HEK293 (cell line): ENCODE data around the gene BICD2.

Experiments
- CTCF ChIA-PET: fragments of 350-600 bp; formaldehyde crosslinking; extraction: SDS; loops from one replicate; lab custom pipeline; 2021; ENCODE audit warnings: antibody characterized with exemption; lab: Yijun Ruan, JAX
- POLR2A ChIA-PET: fragments of 300-600 bp; formaldehyde crosslinking; extraction: SDS; loops from one replicate; lab custom pipeline; 2020; ENCODE audit warnings: antibody characterized with exemption, inconsistent platforms; lab: Yijun Ruan, JAX
- H3K27ac ChIP-seq: fragments of 200-500 bp; sonication (Bioruptor generic); 2 replicates; pipeline ENCODE4 v1.5.1; 2014; ENCODE audit warnings: low read depth, low read length, control low read depth, inconsistent platforms; ENCODE audit errors: extremely low read depth
- H3K36me3 ChIP-seq, 2 experiments: fragments of 200-500 bp in 1 of 2; sonication (Bioruptor generic) in 1 of 2; 1 replicate in 1 of 2; 2 replicates in 1 of 2; pipeline ENCODE4 v1.5.1; 2014 to 2017; ENCODE audit warnings: inconsistent platforms in 2 of 2, low read length in 2 of 2; ENCODE audit not compliant: control insufficient read depth in 2 of 2, insufficient read depth in 1 of 2
- H3K4me1 ChIP-seq: fragments of 200-500 bp; sonication (Bioruptor generic); 2 replicates; pipeline ENCODE4 v1.5.1; 2014; ENCODE audit warnings: mild to moderate bottlenecking, low read length, inconsistent platforms; ENCODE audit not compliant: control insufficient read depth, insufficient read depth
- H3K4me3 ChIP-seq: 2 replicates; pipeline ENCODE4 v1.5.1; 2011; ENCODE audit warnings: low read depth, mild to moderate bottlenecking, control low read depth, low read length, moderate library complexity
- H3K9me3 ChIP-seq: fragments of 200-500 bp; sonication (Bioruptor generic); 2 replicates; pipeline ENCODE4 v1.5.1; 2014; ENCODE audit warnings: low read depth, low read length, inconsistent platforms; ENCODE audit not compliant: control insufficient read depth, insufficient read depth
- ELK4 ChIP-seq: IDR thresholded peaks from 2 replicates; pipeline ENCODE4 v1.6.1; 2011; ENCODE audit warnings: mild to moderate bottlenecking, low read depth, low read length, borderline replicate concordance
- FEZF1 ChIP-seq: fragments of 450-650 bp; formaldehyde crosslinking; IDR thresholded peaks from 2 replicates; pipeline ENCODE4 v1.5.1; 2016; ENCODE audit warnings: missing biosample characterization, missing genetic modification characterization
- GLI2 ChIP-seq: fragments of 450-650 bp; formaldehyde crosslinking; IDR thresholded peaks from 2 replicates; pipeline ENCODE4; 2017; ENCODE audit warnings: missing biosample characterization, missing genetic modification characterization, low read depth, borderline replicate concordance
- GLI4 ChIP-seq: fragments of 450-650 bp; formaldehyde crosslinking; IDR thresholded peaks from 2 replicates; pipeline ENCODE4 v1.5.1; 2016; ENCODE audit warnings: missing biosample characterization, missing genetic modification characterization
- KLF9 ChIP-seq: fragments of 450-650 bp; formaldehyde crosslinking; IDR thresholded peaks from 2 replicates; pipeline ENCODE4 v1.5.1; 2016; ENCODE audit warnings: missing biosample characterization, missing genetic modification characterization, low read depth
- PRDM1 ChIP-seq: fragments of 450-650 bp; formaldehyde crosslinking; IDR thresholded peaks from 2 replicates; pipeline ENCODE4; 2016; ENCODE audit warnings: missing biosample characterization, missing genetic modification characterization
- TSHZ1 ChIP-seq: fragments of 450-650 bp; formaldehyde crosslinking; IDR thresholded peaks from 2 replicates; pipeline ENCODE4 v1.5.1; 2016; ENCODE audit warnings: missing biosample characterization, missing genetic modification characterization, borderline replicate concordance
- ZBTB10 ChIP-seq: fragments of 450-650 bp; formaldehyde crosslinking; IDR thresholded peaks from 2 replicates; pipeline ENCODE4 v1.5.1; 2016; ENCODE audit warnings: missing biosample characterization, missing genetic modification characterization
- ZBTB26 ChIP-seq: fragments of 450-650 bp; formaldehyde crosslinking; optimal IDR thresholded peaks from 2 replicates; pipeline ENCODE3; 2016; ENCODE audit warnings: missing biosample characterization, mild to moderate bottlenecking, missing genetic modification characterization
- ZBTB44 ChIP-seq: fragments of 450-650 bp; IDR thresholded peaks from 2 replicates; pipeline ENCODE4 v1.5.1; 2018; ENCODE audit warnings: missing biosample characterization, mild to moderate bottlenecking, missing genetic modification characterization
- ZFP3 ChIP-seq: fragments of 450-650 bp; formaldehyde crosslinking; IDR thresholded peaks from 2 replicates; pipeline ENCODE4 v1.5.1; 2016; ENCODE audit warnings: low read depth, missing biosample characterization, missing genetic modification characterization
- ZNF239 ChIP-seq: fragments of 450-650 bp; formaldehyde crosslinking; IDR thresholded peaks from 2 replicates; pipeline ENCODE4 v1.5.1; 2016; ENCODE audit warnings: missing biosample characterization, missing genetic modification characterization
- ZNF341 ChIP-seq: fragments of 450-650 bp; formaldehyde crosslinking; IDR thresholded peaks from 2 replicates; pipeline ENCODE4; 2016; ENCODE audit warnings: low read depth, missing biosample characterization, missing genetic modification characterization
- ZNF416 ChIP-seq: fragments of 450-650 bp; formaldehyde crosslinking; IDR thresholded peaks from 2 replicates; pipeline ENCODE4 v1.5.1; 2016; ENCODE audit warnings: missing biosample characterization, missing genetic modification characterization
- ZNF48 ChIP-seq: fragments of 450-650 bp; formaldehyde crosslinking; IDR thresholded peaks from 2 replicates; pipeline ENCODE4 v1.5.1; 2016; ENCODE audit warnings: missing biosample characterization, missing genetic modification characterization
- ZNF514 ChIP-seq: fragments of 450-650 bp; formaldehyde crosslinking; IDR thresholded peaks from 2 replicates; pipeline ENCODE4 v1.5.1; 2016; ENCODE audit warnings: missing biosample characterization, missing genetic modification characterization
- ZNF548 ChIP-seq: fragments of 450-650 bp; formaldehyde crosslinking; IDR thresholded peaks from 2 replicates; pipeline ENCODE4 v1.5.1; 2016; ENCODE audit warnings: missing biosample characterization, missing genetic modification characterization
- ZNF658 ChIP-seq: fragments of 450-650 bp; formaldehyde crosslinking; IDR thresholded peaks from 2 replicates; pipeline ENCODE4; 2016; ENCODE audit warnings: missing biosample characterization, missing genetic modification characterization
- ZNF677 ChIP-seq: fragments of 450-650 bp; IDR thresholded peaks from 2 replicates; pipeline ENCODE4 v1.5.0; 2018; ENCODE audit warnings: missing biosample characterization, mild to moderate bottlenecking, missing genetic modification characterization, moderate library complexity
- ZNF701 ChIP-seq: fragments of 450-650 bp; formaldehyde crosslinking; IDR thresholded peaks from 2 replicates; pipeline ENCODE4 v1.5.1; 2016; ENCODE audit warnings: missing biosample characterization, missing genetic modification characterization
- ZNF792 ChIP-seq: fragments of 450-650 bp; formaldehyde crosslinking; IDR thresholded peaks from 2 replicates; pipeline ENCODE4 v1.5.1; 2016; ENCODE audit warnings: missing biosample characterization, missing genetic modification characterization
- TF ChIP-seq, protein P1 (sequence below): fragments of 450-650 bp; formaldehyde crosslinking; IDR thresholded peaks from 2 replicates; pipeline ENCODE4 v1.5.1; 2016; ENCODE audit warnings: missing biosample characterization, missing genetic modification characterization, low read depth
- TF ChIP-seq, protein P2 (sequence below): fragments of 450-650 bp; formaldehyde crosslinking; IDR thresholded peaks from 2 replicates; pipeline ENCODE4 v1.5.1; 2016; ENCODE audit warnings: missing biosample characterization, missing genetic modification characterization, borderline replicate concordance

The BICD2 gene

GRCh38 chr9:92663126-92663525 lies 101.5 kb downstream of the BICD2 start (continued):
- TF ChIP-seq ZBTB10 (tag by site-specific recombination) (no peak), ZNF792 (tag by site-specific recombination) (no peak), PRDM1 (no peak), ZNF48 (tag by site-specific recombination) (no peak), ELK4 (no peak), KLF9 (tag by site-specific recombination) (no peak)

- Histone ChIP-seq H3K27ac (no peak overlapping the region), H3K36me3 (peaks cover 0 to 42% of the 10 kb centered on the region in 2 experiments; a peak in 1 of 3 replicates), H3K9me3 (no peaks in the 10 kb centered on the region), H3K4me1 (0 out of 2 replicates have a peak, but pooled peaks cover 3% of the 10 kb centered on the region), H3K4me3 (no peak overlapping the region)
- CTCF ChIA-PET: interaction anchor here (0.7 kb wide), 1 partner anchor 1217 kb away, joined by 3 read pairs; no protein-coding TSS in a partner anchor
- POLR2A ChIA-PET: interaction anchor here (1.2 kb wide), 1 partner anchor 9 kb away, joined by 4 read pairs; the partner anchor contains the start of gene IPPK
- TF ChIP-seq GLI2: no peak
- TF ChIP-seq ZNF548 (tag by site-specific recombination): no peak
- TF ChIP-seq ZNF341 (tag by site-specific recombination): no peak
- no peak for TF ChIP-seq ZBTB26 (tag by site-specific recombination)
- TF ChIP-seq ZNF416: no peak
- TF ChIP-seq ZNF514: no peak
- TF ChIP-seq, protein P1, sequence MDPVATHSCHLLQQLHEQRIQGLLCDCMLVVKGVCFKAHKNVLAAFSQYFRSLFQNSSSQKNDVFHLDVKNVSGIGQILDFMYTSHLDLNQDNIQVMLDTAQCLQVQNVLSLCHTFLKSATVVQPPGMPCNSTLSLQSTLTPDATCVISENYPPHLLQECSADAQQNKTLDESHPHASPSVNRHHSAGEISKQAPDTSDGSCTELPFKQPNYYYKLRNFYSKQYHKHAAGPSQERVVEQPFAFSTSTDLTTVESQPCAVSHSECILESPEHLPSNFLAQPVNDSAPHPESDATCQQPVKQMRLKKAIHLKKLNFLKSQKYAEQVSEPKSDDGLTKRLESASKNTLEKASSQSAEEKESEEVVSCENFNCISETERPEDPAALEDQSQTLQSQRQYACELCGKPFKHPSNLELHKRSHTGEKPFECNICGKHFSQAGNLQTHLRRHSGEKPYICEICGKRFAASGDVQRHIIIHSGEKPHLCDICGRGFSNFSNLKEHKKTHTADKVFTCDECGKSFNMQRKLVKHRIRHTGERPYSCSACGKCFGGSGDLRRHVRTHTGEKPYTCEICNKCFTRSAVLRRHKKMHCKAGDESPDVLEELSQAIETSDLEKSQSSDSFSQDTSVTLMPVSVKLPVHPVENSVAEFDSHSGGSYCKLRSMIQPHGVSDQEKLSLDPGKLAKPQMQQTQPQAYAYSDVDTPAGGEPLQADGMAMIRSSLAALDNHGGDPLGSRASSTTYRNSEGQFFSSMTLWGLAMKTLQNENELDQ (tag by site-specific recombination): no peak
- TF ChIP-seq ZNF239 (tag by site-specific recombination): no peak
- no peak for TF ChIP-seq FEZF1 (tag by site-specific recombination)
- no peak for TF ChIP-seq ZNF658 (tag by site-specific recombination)
- TF ChIP-seq GLI4 (tag by site-specific recombination): no peak
- TF ChIP-seq, protein P2, sequence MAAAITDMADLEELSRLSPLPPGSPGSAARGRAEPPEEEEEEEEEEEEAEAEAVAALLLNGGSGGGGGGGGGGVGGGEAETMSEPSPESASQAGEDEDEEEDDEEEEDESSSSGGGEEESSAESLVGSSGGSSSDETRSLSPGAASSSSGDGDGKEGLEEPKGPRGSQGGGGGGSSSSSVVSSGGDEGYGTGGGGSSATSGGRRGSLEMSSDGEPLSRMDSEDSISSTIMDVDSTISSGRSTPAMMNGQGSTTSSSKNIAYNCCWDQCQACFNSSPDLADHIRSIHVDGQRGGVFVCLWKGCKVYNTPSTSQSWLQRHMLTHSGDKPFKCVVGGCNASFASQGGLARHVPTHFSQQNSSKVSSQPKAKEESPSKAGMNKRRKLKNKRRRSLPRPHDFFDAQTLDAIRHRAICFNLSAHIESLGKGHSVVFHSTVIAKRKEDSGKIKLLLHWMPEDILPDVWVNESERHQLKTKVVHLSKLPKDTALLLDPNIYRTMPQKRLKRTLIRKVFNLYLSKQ (tag by site-specific recombination): no peak
- TF ChIP-seq TSHZ1 (tag by site-specific recombination): no peak
- no peak for TF ChIP-seq ZFP3 (tag by site-specific recombination)
- no peak for TF ChIP-seq ZBTB44 (tag by site-specific recombination)
- TF ChIP-seq ZNF677 (tag by site-specific recombination): no peak
- no peak for TF ChIP-seq ZNF701 (tag by site-specific recombination)
- TF ChIP-seq, all 188 proteins: peak for 0
Measured at GRCh38 chr9:92661743-92662142, 102.9 kb downstream of the BICD2 start.
